HG03342 (cell line): Measurements from ENCODE around the gene KCTD1.

Experiments used
- ATAC-seq: cut with Tn5 transposase; IDR thresholded peaks from one replicate; pipeline ENCODE4 v1.9.1; 2021; ENCODE audit warnings: mild to moderate bottlenecking, moderate library complexity; ENCODE audit not compliant: unreplicated experiment

The KCTD1 gene

DNA sequence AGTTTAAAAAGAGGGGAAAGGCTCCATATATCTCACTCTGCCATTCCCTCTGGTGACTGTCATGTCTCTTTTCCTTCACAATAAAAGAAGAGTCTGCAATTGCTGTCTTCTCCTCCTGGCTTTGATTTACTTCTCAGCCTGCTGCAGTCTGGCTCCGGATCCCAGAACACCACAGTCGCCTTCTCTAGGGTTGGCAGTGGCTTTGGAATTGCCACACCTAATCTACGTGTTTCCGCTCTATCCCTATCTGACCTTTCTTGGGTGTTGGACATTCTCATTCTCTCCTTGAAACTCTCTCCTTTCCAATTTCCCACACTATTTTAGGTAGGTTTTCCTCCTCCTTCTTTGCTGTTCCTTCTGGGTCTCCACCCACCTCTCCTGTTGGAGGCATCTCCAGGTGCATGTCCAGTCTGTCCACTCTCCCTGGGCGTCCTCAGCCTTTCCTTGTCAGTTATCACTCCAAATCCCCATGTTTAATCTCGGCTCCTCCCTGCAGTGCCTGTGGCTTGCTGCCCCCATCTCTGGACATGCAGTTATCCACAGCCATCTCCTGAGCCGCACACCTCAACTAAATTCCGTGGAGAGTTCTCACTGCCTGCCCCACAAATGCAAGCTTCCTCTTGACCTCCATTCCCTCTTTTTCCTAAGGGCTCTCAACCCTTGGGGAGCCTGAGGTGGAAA, 112.8 kb downstream of the KCTD1 start:
- no peak for ATAC-seq

DNA sequence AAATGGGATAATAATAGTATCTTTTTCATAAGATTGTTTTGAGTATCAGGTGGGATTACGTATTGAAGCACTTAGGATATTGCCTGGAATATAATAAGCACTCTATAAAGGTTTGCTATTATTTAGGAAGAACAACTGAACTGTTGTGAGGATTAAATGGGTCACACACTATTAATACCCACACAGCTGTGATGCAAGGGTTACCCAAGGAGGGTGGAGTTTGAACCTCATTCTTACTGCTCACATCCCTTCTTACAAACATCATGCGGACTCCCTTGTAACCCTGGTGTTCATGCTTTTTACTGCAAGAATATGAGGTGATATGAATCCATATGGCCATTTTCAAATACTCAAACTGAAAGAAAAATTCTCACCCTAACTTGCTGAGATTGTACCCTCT, 113.5 kb downstream of the KCTD1 start:
- ATAC-seq = no peak

DNA sequence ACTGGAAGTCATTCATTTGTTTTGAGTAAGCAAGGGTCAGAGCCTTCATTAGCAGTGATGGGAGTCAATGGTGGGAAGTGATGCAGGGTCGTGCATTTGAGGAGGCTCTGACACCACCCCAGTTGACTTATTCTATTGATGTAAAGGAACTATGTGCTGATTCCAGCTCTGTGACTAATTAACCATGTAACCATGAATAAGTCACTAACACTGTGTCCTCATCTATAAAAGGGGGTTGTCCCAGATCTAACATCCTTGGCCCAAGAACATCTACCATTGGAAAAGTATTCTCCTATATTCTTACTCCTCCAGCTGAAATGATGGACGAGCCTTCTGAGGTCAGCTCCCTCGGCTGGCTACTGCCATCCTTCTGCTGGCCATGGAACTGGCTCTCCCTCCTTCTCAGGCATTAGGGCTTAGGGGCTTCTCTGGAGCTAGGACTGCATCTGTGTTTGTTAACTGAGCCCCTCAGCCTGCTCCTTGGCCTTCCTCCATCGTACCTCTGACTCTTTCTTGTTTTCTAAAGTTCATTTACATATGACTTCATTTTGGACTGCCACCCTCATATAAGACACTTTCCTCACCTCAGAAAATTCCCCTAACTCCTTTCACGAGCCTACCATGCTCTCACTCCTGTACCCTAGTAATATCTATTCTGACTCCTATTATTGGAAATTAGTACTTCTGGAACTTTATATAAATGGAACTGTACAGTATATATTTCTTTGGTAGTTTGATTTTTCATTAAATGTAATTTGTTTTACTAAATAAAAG, 115.5 kb downstream of the KCTD1 start:
- peak; percentile 51 for ATAC-seq

DNA sequence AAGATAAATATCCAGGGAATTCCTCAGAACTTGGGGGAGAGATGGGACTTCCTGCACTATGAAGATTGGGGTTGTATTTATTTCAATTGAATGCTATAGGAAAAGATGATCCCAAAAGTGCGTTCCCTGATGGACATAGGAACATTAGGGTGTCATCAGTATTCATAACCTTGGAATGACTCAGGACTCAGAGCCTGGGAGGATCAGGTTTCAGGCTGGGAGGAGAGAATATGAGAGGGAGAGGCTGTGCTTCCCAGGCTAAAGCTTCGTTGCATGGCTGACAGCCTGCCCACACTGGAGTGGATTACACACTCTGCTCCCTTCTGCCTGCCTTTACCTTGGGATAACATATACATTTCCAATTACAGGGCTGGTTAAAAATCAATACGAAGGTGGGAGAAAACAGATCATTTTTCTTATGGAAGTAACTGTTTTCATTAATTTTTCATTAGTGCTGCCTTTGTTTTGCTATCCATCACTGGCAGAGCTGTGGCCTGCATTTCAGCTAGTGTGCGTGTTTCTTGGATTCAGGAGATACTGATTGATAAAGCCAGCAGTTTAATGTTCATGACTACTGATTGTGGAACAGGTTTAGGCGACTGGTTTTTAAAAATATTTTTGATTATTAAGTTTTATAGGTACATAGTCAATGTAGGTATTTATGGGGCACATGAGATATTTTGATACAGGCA, 118.7 kb downstream of the KCTD1 start:
- no peak for ATAC-seq

DNA sequence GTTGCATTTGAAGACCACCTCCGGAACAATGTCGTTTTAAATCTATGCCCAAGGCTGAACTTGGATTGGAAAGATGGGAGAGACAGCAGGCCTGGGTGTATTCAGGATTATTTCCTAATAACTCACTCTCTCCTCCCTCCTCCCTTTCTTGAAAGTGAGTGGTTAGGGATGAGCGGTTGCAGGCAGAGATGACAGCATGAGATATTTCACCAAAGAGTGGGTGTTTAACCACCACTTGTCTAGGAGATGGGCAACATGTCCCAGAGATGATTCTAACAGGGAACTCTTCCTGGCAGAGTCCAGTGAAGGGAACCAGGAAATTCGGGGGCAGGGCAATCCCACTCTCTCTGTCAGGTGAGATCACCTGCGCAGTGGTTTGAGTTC, 123.2 kb downstream of the KCTD1 start:
- no peak for ATAC-seq

DNA sequence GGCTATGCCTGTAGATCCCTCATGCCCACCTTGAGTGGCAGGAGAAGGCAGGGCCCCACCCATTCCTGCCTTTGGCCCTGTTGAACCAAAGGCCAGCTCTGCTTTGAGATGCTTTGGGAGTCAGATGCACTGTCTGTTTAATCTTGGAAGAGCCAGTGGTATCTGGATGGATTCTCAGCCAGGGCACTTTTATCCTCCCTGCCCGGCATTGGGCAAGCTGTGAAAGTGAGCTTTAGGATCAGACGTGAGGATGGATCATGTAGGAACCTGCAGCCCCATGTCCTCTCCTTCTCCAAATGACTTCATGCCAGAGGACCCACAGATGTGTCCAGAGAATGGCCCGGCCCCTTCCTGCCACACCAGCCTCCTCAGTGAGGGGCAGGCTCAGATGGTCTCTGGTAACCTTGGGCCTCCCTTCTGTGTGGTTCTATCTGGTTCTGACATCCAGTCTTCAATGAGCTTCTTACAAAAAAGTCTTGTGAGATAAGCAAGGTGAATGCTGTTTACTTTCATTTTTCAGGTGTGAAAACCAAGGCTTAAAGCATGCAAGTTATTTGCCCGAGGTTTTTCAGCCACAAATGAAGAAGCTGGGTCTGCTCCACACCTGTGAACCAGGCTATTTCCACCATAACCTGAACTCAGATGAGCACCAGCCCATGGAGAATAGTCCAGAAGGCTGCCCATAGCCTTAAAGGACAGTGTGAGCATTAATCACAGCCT, 123.8 kb downstream of the KCTD1 start:
- peak; percentile 36 for ATAC-seq

DNA sequence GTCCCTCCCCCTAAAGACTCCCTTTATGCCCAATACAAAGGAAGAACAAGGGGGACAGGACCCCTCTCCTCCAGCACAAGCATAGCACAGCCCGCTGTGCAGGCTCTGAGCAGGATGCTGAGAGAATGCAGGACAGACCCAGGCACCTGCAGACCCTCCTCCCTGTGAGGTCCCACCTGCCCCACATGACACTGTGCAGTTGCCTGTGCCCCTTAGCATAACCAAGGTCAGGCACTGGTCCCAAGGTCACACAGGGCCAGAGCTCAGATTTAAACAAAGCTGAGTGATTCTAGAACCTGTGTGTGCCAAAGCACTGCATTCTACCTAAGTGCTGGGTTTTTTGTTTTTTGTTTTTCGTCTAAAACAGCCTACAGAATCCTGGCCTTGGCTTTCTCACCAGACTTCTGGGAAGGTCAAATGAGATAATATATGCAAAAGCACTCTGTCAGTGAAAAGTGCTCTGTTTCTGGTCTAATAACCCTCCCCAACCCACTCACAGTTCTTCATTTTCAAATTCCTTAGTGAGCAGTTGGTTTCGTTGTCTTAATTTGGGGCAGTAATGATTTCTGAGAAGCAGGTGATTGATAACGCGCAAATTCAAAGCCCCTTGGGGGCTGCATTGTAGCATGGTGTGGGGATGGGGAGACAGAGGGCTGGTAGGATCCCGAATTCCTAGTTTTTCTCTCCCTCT, 125.7 kb downstream of the KCTD1 start:
- peak; percentile 67 for ATAC-seq

DNA sequence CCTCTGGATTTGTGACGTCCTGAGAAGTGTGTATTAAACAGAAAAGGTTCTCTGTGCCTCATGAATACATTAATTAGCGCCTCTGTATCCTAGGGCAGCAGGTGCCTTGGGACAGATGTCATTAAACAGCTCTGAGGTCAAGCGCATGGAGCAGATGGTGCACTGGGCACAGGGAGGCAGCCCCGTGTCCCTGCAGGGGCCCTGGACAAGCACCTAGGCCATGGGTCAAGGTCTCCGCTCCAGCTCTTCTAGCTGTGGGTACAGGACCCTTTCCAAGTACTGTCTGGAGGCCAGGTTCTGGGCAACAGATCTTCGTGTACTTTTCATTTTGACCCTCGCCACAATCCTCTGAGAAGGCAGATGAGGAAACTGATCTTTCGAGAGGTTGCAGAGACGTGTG, 126.4 kb downstream of the KCTD1 start:
- no peak for ATAC-seq

DNA sequence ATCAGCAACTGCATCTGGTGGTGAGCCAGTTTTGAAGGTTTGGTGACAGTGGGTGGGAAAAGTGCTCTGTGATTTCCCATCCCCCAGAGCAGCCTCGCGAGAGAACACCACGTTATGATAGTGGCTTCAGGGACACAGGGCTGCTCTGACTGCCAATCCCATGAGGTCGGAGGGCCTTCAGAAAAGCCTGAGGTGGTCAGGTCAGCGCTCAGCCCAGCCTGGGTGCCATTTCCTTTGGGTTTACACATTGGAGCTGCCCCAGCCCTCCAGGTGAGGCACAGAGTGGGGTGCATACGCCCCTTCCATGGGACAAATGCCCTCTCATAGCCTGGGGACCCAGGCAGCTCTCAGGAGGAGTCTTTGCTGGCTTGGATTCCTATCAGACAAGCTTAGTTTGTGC, 126.8 kb downstream of the KCTD1 start:
- no peak for ATAC-seq

DNA sequence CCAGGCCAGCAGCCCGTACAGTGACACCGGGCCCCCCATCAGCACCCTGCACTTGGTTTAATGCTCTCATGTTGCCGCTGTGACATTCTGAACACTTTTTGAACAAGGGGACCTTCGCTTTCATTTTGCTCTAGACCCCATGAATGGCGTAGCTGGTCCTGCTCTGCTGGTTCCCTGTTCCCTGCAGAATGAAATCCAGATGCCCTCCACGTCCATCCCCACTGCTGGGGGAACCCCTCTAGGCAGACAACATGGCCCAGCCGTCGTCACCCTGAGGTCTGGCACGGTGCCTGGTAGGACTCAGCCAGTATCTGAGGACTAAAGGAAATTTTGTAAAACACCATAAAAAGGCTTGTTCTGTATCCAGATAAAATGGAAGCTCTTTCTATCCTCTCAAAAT, 128.6 kb downstream of the KCTD1 start:
- ATAC-seq = no peak

DNA sequence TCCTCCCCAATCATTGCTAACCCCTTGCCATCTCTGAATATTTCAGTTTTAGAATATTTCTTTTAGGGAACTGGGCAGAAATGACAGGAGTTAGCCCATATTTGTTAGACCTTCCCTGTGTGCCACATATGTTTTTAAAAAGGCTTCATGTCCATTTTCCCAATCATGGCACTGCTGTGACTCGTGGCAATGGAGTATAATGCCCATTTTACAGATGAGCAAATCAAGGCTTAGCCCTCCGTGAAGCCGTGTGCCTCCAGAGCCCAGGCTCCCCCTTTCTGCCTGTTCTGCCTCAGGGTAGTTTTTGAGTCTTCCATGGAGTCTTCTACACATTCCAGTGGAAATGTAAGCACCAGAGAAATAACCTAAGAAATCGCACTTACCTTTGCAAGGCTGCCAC, 130.1 kb downstream of the KCTD1 start:
- ATAC-seq = no peak

DNA sequence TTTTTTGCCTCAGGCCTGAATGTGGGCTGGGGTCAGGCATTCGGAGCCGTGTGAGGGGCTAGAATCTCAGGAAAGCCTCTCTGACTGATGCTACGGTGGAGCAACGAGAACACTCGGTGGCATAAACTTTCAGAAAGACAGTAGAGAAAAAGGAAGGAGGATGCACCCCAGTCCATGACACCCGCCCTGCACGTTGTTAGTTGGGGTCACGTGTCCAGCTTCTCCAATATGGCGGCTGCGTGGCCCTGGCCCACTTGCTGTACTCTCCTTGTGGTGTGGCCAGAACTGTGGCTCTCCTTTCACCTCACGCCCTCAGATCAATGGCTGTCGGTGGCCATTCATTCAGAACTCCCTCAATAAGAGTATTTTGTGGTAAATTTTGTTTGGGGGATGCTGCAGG, 131.2 kb downstream of the KCTD1 start:
- ATAC-seq = no peak

DNA sequence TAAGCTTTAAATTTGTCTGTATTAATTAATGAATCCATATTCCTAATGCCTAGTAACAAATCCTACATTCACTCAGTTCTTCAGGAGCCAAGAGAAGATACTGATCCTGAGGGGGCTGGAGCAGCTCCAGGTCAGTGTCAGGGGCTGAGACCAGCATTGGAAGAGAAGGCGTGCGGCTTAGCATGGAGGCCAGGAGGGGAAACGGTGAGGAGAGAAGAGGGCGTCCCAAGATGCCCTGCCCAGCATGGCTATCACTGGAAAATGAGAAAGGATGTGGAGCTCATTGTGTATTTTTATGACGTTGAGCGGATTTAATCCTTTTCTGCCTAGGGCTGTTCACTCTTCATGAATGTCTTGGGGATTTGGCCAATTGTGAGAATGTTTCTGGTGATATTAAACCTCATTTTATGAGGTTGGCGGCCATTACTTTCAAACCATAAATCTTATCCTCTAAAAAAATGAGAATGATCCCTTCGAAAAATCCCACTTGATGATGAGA, 131.7 kb downstream of the KCTD1 start:
- no peak for ATAC-seq

DNA sequence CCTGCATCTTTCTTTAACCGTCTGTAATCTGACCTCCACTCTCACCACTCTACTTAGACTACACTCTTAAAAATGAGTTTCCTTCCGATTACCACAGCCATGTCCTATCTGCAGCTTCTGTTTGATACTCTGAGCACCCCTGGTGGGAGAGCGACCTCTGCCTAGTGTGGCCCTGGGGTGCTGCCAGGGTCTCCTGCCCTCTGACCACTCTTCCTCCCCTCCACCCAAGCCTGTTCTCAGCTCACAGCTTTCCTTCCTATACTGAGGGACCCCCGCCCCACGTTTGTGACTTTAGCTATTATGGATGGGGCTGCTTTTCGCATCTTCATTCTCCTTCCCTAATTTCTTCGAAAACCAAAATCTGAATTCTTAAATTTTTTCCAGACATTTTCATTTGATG, 132.7 kb downstream of the KCTD1 start:
- ATAC-seq = no peak

DNA sequence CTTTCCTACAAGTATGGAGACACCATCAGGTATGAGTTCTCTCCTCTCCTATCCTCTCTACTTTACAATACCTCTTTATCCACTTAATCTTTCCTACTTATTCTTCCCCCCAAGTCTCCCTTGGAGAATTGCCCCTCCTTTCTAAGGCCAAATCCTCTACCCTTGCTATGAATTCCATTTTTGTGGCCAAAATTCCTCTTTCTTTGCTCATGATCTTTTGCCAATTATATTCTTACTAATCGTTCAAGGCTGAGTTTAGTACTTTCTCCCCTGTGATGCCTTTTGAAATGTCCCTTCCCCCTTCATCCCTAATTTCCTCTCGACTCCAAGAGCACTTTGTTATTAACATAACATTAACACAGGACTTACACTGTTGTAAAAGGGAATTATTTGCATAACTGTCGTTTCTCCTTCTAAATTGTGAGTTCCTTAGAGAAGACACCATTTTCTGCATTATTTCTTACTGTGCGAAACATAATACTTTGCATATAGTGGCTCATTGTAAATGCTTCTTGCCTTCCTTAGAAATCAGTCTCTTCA, 133.4 kb downstream of the KCTD1 start:
- ATAC-seq = no peak

DNA sequence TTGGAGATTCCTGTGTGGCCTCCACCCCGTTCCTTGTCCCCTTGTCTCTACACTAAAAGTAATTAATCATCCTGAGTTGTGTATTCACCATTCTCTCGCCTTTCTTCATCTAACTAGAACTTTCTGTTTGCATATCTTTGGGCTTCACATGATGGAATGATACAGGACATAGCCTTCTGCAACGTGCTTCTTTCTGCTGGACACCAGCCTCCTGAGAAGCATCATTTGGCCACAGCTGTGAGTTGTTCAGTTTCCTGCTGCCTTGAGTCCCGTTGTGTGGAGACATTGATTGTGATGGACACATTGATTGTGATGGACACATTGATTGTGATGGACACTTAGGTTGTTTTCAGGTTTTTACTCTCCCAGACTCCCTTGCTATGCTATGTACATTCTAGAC, 139.3 kb downstream of the KCTD1 start:
- no peak for ATAC-seq

DNA sequence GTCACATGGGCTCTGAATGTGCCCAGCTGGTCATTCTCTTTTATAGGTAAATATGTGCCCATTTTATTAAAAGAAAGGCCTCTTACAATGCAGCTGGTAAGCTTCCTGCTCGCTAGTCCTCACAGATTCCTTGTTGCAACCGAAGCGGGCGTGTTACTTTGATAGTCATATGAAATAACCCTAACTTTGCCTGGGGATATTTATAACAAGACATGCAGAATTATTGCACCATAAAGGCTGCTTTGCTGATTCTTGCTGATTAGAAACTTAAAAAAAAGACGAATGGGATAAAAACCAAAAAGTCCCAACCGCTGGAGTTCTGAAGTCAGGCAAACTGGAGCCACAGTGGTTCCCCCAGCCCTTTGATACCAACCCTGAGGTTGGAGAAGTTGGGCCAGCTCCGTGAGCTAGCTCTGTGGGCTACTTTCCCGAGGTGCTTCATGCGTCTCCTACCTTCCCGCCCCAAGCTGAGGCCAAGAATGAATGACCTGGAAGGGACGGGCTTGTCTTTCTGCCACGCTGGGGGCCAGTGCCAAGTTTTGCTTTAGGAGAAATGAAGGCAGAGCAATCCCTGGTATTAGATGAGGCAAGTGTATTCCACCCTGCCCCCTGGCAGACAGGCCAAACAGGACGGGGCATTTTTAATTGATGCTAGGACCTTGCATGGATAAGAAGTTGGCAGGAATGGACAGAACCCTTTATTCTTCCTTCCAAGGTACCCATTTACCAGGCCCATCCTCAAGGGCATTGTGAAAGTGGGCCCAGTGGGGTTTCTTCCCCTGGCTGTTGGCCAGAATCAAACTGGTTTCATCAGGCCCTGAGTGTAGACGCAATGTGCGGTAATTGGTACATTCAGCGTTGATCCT, 140.4 kb downstream of the KCTD1 start:
- no peak for ATAC-seq

DNA sequence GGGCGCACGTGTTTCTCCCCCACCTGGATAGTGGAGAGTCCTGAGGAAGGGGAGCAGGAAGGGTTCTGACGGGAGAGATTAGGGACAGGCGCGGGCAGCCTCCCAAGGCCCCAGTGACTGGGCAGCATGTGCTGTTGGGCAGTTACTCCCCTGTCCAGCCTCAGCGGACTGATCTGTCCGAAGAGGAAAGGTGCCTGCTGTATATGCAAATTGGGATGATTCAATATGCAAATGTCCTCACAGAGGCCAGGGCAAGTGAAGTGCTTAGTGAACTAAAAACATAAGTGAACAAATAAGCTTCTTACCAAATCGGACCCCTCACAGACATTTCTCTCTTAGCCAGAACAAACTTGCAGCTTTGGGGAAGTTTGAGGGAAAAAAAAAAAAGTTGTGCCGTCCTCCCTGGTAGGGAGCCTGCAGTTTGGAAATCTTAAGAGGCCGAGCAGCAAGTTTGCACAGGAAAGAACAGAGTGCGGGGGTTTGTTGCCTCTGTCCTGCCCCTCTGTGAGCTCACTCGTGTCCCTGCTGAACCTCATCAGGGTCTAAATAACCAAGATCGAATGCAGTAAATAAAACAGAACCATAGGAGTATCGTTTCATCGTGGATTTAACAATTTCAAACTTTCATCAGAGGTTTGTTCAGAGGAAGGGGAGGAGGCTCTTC, 141.4 kb downstream of the KCTD1 start:
- peak; percentile 69 for ATAC-seq

DNA sequence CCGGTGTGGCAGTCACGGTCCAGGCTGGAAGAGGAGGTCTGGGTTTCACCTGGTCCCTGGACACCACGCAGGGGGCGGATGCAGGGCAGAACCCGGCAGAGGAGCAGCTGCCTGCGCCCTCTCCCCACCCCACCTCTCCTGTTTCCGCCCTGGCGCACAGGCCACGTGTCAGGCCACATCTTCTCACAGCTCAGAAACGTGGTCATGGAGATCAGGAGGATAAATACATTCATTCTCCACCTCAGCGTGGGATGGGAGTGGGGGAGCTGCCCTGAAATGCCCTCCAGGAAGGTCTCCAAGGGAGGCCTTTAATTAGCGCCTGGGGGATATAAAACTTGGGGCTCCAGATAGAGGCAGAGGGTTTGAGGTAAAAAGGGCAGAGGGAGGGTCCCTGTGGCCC, 142.0 kb downstream of the KCTD1 start:
- ATAC-seq = no peak
